ENCODE data around the gene TPM3.
"Not testable (repeated sequence)": the region's sequence is repeated elsewhere in the genome, so short reads cannot be mapped to it uniquely, and the experiment has no call there.

TPM3 gene

DNA sequence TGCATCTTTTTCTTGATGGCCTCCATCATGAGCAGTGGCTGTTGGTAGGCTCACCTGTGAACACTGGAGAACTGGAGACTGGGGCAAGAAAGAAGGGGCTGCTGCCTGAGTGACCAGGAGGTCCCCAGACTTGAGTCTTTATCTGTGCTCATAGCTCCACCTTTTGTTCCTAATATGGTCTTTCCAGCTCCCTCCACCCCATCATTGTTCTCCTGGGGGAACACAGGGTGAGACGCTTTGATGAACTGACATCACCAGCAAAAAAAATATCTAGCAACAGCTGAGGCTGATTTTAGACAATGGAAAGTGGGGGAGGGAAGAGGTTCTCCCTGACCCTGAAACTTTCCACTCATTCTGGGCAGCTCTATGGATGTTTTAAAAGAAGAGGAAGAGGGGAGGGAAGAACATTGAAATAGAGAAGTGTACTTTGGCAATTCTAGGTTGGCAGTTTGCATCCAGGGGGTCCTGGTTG is at the start of gene TPM3:
TPM3 (minus strand) TSS at position 111 of the 472 bp plus-strand sequence; CDS start at position 29, 82 bp downstream.
- DNase-seq = no peak

DNA sequence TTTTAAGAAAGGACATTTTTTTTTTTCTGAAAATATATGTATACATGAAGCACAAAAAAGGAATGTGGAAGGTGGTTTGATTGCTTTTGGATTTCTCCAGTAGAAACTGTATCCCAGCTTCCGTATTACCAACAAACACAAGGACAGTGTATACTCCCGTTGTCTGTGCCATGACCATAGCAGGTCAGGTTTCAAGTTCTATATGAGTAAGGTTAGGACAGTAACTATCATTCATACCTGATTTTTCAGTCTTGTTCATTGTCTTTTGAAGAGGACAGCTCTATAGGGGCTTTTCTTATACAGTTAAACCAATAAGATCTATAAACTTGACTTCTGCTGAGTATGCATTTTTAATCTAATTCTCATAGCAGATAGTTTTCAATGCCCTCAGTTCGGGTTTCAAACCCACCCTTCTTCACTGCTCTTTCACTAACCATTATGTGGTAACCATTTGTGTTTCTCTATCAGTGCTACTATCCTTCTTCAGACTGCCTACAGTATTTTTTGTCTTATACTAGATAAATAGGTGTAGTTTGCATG is 48.5 kb upstream of the TPM3 start:
- DNase-seq = no peak

DNA sequence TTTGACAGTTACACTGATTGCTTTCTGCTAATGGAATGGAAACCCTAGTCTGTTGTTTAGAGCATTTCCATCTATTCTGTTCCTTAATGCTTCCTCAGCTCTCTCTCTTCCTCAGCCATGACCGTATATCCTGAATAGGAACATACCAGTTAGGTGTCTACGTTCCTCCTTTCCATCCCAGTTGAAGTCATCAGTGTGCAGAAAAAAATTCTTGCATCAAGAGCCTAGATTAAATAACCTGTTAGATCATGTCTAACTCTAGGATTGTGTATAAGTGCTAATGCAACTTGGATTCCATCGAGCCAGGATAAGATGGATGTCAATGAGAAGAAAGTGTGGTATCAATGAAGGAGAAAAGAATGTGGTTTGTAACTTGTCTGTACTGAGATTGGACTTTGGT is 47.6 kb upstream of the TPM3 start:
- no peak for DNase-seq

DNA sequence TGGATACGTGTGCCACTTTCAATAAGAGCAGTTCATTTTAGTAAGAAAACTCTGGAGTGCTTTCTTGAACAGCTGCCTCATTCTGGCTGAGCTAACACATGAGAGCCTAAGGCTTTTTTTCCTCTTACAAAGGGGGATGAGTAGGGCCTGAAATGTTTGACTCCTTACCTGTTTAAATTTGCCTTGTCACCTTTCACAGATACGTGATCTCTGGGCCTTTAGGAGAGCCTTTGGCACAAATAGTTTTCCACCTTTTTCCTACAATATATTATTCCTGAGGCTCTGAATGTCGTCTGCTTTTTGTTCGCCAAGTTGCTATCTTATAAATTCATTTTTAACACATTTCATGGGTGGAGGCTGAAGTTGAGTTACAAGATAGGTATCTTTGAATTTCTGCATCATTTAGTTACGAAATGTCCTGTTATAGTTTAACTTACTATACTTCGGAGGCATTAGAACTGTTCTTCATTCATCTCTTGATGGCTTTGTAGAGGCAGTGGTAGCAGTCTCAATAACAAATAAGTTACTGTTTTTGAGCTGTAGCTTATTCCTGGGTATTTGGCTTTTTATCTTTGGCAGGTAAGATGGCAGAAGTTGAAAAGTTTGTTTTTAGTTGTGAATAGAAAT is 46.1 kb upstream of the TPM3 start:
- DNase-seq = no peak

DNA sequence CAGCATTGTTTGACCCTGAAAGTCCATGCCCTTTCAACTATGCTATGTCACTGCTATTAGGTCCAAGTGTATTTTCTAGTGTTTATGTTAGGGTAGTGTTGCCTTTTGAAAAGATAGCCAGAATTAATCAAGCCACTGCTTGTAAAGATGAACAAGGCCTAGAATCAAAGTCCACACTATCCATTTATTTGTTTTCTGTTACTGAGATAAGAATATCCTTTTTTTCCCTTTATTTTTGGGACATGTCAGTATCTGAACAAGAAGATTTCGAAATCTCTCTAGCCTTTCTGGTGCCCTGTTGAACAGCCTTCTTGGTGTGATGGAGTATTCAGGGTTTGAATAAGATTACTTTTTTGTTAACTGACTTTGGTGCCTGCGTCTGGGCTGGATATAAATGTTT is 45.5 kb upstream of the TPM3 start:
- no peak for DNase-seq

DNA sequence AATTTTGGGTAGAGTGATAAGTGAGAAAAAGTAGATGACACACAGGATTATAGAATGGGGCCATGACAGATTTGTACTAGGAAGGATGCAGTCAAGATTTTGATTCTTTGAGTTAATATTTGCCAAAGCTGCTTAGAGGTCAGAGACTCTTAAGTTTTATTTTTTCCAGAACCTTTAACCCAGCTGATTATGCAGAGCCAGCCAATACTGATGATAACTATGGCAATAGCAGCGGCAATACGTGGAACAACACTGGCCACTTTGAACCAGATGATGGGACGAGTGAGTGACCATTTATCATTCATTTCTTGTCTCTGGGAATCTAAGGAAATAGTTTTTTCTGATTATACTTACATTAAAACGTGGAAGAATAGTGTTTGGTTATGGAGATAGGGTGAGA is 45.0 kb upstream of the TPM3 start:
- DNase-seq = no peak

DNA sequence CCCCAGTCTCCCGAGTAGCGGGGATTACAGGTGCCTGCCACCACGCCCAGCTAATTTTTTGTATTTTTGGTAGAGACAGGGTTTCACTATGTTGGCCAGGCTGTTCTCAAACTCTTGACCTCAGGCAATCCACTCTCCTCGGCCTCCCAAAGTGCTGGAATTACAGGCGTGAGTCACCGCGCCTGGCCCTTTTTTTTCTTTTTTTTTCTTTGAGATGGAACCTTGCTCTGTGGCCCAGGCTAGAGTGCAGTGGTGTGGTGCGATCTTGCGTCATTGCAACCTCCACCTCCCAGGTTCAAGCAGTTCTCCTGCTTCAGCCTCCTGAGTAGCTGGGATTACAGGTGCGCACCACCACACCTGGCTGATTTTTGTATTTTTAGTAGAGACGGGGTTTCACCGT is 41.2 kb upstream of the TPM3 start:
- DNase-seq = not testable (repeated sequence)

DNA sequence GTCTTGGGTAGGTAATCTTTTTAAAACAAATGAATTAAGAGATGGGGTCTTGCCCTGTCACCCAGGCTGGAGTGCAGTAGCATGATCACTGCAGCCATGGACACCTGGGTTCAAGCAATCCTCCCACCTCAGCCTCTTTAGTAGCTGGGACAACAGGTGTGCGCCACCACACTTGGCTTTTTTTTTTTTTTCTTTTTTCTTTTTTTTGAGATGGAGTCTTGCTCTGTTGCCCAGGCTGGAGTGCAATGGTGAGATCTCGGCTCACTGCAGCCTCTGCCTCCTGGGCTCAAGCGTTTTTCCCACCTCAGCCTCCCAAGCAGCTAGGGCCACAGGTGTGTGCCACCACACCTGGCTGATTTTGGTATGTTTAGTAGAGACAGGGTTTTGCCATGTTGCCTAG is 39.2 kb upstream of the TPM3 start:
- not testable (repeated sequence) for DNase-seq

DNA sequence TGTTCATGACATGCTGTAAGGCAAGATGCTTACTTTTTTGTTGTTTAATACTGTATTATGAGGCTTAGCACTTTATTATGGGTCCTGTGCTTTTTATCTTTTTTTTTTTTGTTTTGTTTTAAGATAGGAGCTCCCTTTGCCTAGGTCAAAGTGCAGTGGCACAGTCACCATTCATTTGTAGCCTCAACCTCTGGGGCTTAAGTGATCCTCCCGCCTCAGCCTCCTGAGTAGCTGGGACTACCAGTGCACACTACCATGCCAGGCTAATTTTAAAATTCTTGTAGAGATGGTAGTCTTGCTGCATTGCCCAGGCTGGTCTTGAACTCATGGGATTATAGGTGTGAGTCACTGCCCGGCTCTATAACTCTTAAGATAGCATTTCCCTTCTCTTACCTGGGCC is 33.5 kb upstream of the TPM3 start:
- DNase-seq = no peak

DNA sequence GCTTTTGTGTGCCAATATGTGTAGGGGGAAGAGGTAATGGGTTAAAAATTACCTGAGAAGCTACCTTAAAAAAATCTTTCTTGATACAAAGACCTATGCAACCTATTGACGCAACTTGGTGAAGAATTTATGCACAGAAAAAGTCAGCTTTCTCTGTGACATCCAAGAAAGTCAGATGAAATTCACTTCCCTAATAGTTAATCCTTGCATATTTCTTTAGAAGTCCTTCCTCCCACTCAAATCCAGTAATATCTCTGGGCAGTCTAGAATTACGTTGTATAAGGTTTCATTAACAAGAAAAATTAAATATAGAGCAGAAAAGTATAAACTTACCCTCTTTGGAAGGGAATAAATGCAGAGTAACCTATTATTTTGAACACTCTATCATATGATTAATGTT is 31.7 kb upstream of the TPM3 start:
- no peak for DNase-seq

DNA sequence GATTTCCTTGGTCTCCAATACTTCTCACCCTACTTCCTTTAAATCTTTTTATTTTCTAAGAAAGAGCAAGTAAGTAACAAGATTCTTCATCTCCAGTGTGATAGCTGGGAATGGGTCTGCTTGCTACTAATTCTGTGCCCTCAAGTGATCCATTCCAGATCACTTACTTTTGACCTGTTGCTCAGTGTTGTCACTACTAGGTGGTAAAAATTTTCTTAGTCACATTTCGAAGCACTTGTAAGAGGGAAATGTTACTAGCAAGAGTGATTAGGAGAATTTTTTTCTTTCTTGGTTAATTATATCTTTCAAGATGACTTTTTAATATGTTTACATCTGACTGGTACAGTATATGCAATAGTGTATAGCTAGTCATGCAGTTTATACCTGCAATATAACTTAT is 31.0 kb upstream of the TPM3 start:
- DNase-seq = no peak

DNA sequence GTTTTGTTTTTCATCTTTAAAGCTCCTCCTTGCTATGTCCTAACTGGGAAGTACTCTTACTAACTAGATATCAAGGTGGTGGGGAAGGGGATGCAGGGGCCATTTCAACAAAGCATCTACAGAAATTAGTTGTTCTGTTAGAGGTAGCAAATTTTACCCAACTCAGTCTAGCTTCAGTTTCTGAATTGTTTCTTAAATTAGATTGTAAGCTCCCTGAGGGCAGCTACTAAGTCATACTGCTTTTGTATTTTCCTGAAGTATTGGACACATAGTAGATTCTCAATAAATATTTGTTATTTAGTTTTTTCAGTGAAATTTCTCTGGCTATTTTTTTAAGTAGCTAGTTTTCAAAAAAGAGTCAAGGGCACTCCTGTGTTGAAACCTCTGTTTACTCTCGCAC is 30.6 kb upstream of the TPM3 start:
- no peak for DNase-seq

DNA sequence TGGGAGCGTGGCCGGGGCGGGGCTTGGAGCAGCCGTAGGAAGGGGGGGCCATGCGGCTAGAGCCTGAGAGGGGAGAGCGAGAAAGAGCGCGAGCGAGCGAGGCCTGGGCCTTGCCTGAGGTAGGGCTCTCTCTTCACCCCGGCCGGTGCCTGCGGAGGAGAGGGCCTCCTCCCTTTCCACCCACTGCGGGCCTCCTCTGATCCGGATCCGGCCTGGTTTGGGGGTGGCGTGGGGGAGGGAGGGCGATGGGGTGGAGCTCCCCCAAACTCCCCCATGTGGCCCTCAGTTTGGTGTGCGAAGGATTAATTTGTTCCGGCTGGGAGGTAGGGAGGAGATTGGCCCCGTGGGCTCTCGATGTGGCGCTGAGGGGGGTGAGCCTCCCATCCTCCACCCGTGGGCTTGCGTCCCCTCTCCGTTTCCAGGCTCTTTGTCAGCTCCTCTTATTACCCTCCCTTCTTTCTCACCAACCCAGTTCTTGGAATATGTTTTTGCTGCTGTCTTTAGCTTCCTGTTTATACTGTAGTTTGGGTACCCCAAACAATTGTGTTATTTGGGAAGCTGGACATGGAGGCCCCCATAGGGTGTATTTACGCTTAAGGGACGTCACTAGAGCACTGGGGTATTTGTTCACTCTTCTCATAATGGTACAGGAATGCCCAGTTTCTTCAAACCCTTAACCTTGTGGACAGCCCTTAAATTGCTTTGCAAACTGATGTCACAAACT is 29.5 kb upstream of the TPM3 start:
- peak; percentile 26 for DNase-seq

DNA sequence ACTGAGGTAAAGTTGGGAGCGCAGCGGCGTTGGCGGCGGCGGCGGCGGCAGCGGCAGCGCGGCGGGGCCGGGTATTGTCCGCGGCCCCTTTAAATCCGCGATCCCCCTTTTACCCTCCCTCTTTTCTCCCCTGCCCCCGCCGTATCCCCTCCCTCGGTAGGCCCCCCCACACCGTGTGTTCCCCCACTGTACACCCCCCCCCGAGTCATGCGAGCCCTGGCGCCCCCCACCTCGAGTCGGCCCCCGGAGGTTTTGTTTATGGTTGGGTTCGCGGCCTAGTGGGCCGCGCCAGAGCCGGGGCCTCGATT is 29.0 kb upstream of the TPM3 start:
- no peak for DNase-seq

DNA sequence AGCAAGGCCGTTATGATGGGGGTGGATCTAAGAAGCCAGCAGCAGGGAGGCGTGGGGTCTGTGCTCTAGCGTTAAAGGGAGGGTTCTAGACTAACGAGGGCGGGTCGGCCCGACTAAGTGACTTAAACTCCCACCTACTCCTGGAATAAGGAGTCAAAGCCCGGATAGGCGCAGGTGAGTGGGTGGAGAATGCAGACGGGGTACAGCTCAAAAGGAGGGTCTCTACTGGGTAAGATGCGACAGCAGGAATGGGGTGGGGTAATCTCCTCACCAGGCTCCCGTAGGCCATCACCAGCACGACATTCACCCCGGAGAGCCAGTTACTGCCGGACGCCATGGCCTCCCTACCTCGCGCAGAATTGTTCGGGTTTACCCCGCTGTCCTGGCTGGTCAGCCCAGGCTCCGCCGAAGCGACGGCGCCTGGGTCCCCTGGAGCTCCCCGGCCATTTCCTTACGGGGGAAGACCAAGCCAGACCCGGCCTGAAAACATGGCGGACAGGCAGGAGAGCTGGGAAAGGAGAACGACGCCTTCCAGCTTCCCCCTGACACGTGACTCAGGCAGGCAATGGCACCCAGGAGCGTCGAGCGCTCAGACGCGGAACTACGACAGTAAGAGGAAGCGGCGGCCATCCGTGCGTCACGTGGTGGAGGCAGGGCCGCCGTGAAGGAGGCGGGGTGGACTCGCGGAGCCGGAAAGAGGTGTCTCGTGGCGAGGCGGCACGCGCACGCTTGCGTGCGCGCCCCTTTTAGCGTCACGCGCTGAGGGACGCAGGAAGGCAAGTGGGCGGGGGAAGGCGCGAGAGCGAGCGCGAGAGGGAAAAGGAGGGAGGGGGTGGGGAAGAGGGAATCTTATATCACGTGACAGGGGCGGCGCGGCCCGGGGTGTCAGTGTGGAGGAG is 28.4 kb upstream of the TPM3 start, which contains the start of gene UBAP2L:
UBAP2L (plus strand) TSS at position 885 of the 899 bp plus-strand sequence. CDS start 4,169 bp downstream, outside the sequence.
- DNase-seq = peak; percentile 100

DNA sequence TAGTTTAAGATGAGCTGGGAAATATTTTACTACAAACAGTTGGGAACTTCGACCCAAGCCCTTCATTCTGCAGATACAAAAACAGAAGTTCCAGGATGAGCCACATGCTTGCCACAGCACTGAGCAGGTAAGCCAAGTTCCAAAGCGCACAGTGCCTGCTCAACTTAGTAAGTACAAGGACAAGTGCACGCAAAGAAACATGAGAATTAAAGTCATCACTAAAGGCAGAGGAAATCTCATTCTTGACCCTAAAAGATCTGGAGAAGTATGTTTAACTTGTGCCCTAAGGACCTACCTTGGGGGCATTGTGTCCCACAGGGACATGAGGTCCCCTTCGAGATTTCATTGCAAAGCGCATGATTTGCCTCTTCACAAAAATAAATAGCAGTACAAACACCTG is 27.6 kb upstream of the TPM3 start:
- DNase-seq = no peak

DNA sequence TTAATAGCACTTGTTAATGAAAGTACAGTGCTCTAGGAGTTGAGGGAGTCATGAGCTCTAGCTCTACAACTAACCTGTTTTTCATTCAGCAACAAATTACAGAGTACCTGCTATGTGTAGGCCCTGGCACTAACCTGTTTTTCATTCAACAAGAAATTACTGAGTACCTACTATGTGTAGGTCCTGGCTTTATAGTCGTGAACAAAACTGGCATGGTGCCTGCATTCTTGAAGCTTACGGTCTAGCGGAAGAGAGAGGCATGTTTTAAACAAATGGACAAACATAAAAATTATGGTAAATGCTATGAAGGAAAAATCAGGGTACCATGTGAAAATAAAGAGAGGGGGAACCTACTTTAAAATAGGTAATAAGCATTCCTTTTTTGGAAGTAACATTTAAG is 26.6 kb upstream of the TPM3 start:
- no peak for DNase-seq

DNA sequence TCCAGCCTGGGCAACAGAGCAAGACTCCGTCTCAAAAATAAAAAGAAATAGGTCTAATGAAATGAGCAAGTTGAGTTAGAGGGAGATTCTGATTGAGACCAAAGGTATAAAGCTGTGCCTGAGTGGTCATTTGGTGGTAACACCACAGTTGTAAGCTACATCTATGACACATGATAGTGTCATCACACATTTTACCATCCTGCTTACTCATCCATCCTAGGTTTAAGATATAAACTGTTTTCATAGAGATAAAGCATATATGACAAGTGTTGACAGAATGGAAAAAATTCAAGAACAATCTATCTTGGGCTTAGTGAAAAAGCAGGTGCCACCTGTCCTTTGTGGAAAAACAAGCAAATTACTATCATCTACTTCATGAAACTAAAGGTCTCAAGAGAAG is 21.4 kb upstream of the TPM3 start:
- DNase-seq = no peak

DNA sequence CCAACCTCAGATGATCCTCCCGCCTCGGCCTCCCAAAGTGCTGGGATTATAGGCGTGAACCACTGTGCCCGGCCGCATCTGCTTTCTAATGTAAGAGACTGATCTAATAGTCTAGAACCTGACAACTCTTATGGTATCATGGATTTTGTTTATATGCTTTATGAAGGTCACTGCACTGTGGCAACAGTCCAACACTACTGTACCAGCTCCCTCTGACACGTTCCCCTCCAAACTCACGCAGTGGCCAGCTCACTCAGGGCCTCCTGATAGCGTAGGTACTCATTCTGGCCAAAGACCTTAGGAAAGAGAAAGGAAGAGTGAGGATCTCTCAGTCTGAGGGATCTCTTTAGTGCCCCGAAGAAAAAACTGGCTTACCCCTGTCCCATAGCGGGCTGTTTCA is 20.2 kb upstream of the TPM3 start:
- no peak for DNase-seq

DNA sequence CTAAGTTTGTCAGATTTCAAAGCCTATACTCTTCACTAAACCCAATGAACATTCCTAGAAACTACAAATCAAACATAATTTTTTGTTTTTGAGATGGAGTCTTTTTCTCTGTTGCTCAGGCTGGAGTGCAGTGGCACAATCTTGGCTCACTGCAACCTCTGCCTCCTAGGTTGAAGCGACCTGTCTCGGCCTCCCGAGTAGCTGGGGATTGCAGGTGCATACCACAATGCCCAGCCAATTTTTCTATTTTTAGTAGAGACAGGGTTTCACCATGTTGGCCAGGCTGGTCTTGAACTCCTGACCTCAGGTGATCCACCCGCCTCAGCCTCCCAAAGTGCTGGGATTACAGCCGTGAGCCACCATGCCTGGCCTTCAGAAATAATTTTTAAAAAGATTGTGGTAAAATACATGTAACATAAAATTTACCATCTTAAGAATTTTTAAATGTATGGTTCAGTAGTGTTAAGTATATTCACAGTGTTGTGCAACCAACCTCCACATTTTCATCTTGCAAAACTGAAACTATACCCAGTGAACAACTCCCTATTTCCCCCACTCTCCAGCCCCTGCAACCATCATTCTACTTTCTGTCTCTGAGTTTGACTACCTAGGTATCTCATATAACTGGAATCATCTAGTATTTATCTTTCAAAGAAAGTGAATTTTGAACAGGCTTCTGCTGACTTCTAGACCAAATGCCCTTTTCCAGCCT is 16.9 kb upstream of the TPM3 start:
- no peak for DNase-seq

DNA sequence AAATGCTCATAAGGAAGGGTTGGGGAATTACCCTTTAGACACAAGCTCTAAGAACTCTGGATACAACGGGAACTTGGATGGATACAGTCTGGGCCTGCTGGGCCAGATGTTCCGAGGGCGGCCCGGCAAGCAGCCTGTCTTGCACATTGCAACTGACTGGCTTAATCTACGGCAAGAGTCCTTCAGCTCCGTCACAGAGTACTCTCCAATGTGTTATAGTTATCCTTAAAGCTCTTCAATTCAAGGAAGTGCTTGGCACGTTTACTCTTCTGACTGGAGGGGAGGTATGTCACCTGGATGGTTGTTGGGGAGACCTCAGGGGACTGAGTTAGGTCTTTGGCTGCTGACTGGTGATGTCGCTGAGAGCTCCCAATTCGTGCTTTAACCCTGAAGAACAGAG is 15.4 kb upstream of the TPM3 start:
- no peak for DNase-seq

DNA sequence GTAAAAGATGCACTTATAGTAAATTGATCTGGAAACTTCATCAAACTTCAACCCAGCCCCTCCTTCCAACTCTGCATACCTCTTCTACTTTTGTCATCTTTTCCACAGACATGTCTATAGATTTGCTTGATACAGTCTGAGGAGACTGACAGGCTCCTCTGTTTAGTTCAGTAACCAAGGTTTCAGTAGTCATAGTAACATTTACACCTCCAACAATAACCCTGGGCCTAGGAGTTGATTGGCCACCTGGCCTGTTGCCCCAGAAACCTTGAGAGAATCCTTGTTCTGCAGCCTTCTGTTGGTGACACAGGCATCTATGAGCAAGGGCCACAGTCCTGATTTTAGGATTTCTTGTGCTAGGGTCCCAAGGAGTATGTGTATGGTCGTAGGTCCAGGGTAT is 14.3 kb upstream of the TPM3 start, which contains the start of gene CFAP141:
CFAP141 (minus strand) TSS at position 138 of the 400 bp plus-strand sequence; CDS start at position 112, 26 bp downstream.
- DNase-seq = peak; percentile 20

DNA sequence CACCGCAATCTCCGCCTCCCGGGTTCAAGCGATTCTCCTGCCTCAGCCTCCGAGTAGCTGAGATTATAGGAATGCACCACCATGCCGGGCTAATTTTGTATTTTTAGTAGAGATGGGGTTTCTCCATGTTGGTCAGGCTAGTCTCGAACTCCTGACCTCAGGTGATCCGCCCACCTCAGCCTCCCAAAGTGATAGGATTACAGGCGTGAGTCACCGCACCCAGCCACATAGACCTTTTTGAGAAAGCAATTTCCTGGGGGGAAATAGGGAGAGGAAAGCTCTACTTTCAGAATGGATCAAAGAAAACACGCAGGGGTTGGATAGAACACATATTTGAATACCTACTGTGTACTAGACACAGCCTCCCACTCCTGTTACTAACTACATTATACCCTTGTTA is 13.9 kb upstream of the TPM3 start:
- DNase-seq = not testable (repeated sequence)
